HFFc6 (cell line): ENCODE measurements around the gene GABBR2. TPM values are rescaled to one million over a fixed set of nuclear protein-coding genes. Genes with fewer than 3 reads are reported as not detected.

Experiments
- DNase-seq: peaks from one replicate; pipeline ENCODE4 v3.0.0-alpha.2; 2018
- H3K27ac Mint-ChIP-seq: 2 replicates; pipeline ENCODE4 v1.8.0; 2020; ENCODE audit warnings: mild to moderate bottlenecking, mixed read lengths
- H3K27me3 Mint-ChIP-seq: 2 replicates; pipeline ENCODE4 v1.8.0; 2021; ENCODE audit warnings: mild to moderate bottlenecking, moderate library complexity, mixed read lengths; ENCODE audit not compliant: insufficient read depth
- H3K36me3 Mint-ChIP-seq: 2 replicates; pipeline ENCODE4 v1.8.0; 2021; ENCODE audit warnings: low read depth, mixed read lengths
- H3K4me1 Mint-ChIP-seq: 2 replicates; pipeline ENCODE4 v1.8.0; 2020; ENCODE audit warnings: low read depth, mixed read lengths
- H3K4me3 Mint-ChIP-seq: 2 replicates; pipeline ENCODE4 v1.8.0; 2020; ENCODE audit warnings: mild to moderate bottlenecking, moderate library complexity, mixed read lengths
- H3K9me3 Mint-ChIP-seq: 2 replicates; pipeline ENCODE4 v1.8.0; 2020; ENCODE audit warnings: mild to moderate bottlenecking, mixed read lengths
- CTCF ChIP-seq: fragments of 200-600 bp; sonication (generic); IDR thresholded peaks from 2 replicates; pipeline ENCODE4 v1.5.0; 2021; ENCODE audit warnings: antibody characterized with exemption, mild to moderate bottlenecking
- total RNA-seq, 6 experiments: library from RNA; stranded (reverse); fragmentation: NEBNext Ultra II Directional; extraction: Animal tissue kit (Norgen Biotek cat#: 25700); gene quantifications; 2 replicates in 1 of 6; 3 replicates in 5 of 6; pipeline ENCODE4 v1.2.3, GENCODE V29; 2021

The GABBR2 gene
- total RNA-seq, 6 experiments from 2014 or later: 3.1 to 9.3 (median 7.6) TPM

- TF ChIP-seq CTCF: no peak
Measured at GRCh38 chr9:98602839-98603500, 105.8 kb downstream of the GABBR2 start.

GRCh38 chr9:98600631-98601030, 108.1 kb downstream of the GABBR2 start:
- no peaks in the 10 kb centered on the region for H3K36me3 Mint-ChIP-seq
- H3K9me3 Mint-ChIP-seq: no peaks in the 10 kb centered on the region
- TF ChIP-seq CTCF: no peak
- no peaks in the 10 kb centered on the region for H3K4me1 Mint-ChIP-seq
- no peak for DNase-seq
- no peak overlapping the region for H3K27ac Mint-ChIP-seq
- H3K27me3 Mint-ChIP-seq: peaks cover 10% of the 10 kb centered on the region
- no peak overlapping the region for H3K4me3 Mint-ChIP-seq

More at GRCh38 chr9:98602839-98603500, 105.8 kb downstream of the GABBR2 start:
- H3K4me1 Mint-ChIP-seq: peaks cover 12% of the 10 kb centered on the region
- no peak overlapping the region for H3K27ac Mint-ChIP-seq
- H3K4me3 Mint-ChIP-seq: no peak overlapping the region
- no peaks in the 10 kb centered on the region for H3K36me3 Mint-ChIP-seq
- no peak for DNase-seq
- no peaks in the 10 kb centered on the region for H3K9me3 Mint-ChIP-seq
- H3K27me3 Mint-ChIP-seq: peaks cover 4% of the 10 kb centered on the region

GRCh38 chr9:98599566-98600216, 109.0 kb downstream of the GABBR2 start:
- H3K36me3 Mint-ChIP-seq: no peaks in the 10 kb centered on the region
- H3K4me3 Mint-ChIP-seq: no peak overlapping the region
- no peak for DNase-seq
- no peak for TF ChIP-seq CTCF
- H3K9me3 Mint-ChIP-seq: no peaks in the 10 kb centered on the region
- H3K4me1 Mint-ChIP-seq: no peaks in the 10 kb centered on the region
- no peak overlapping the region for H3K27ac Mint-ChIP-seq
- H3K27me3 Mint-ChIP-seq: peaks cover 10% of the 10 kb centered on the region

- no peaks in the 10 kb centered on the region for H3K4me1 Mint-ChIP-seq
- no peaks in the 10 kb centered on the region for H3K9me3 Mint-ChIP-seq
- H3K27me3 Mint-ChIP-seq: peaks cover 10% of the 10 kb centered on the region
Measured at GRCh38 chr9:98598861-98599260, 109.9 kb downstream of the GABBR2 start.

GRCh38 chr9:98597236-98597771, 111.4 kb downstream of the GABBR2 start:
- no peak for TF ChIP-seq CTCF
- no peak for DNase-seq
- Mint-ChIP-seq H3K4me3 (no peak overlapping the region), H3K27me3 (peaks cover 10% of the 10 kb centered on the region), H3K27ac (no peak overlapping the region), H3K4me1 (no peaks in the 10 kb centered on the region), H3K36me3 (no peaks in the 10 kb centered on the region), H3K9me3 (no peaks in the 10 kb centered on the region)

More at GRCh38 chr9:98598861-98599260, 109.9 kb downstream of the GABBR2 start:
- no peak overlapping the region for H3K4me3 Mint-ChIP-seq
- TF ChIP-seq CTCF: no peak
- no peak for DNase-seq
- no peak overlapping the region for H3K27ac Mint-ChIP-seq
- no peaks in the 10 kb centered on the region for H3K36me3 Mint-ChIP-seq
